Right lobe of liver (tissue), 4 donors: Measurements from ENCODE around the gene FAM9A.
A peak's percentile ranks its signal among the peaks of the same experiment; 100 is the strongest.

ENCODE experiments used
- POLR2A ChIP-seq: fragments of 450-650 bp; IDR thresholded peaks from one replicate; pipeline ENCODE4 v1.6.1; 2017; ENCODE audit warnings: antibody characterized with exemption, mild to moderate bottlenecking
- TF ChIP-seq, protein P1 (sequence below), 4 donors: fragments of 200-600 bp in 3 of 4; fragments of 450-650 bp in 1 of 4; IDR thresholded peaks; one replicate each; pipeline versions ENCODE4 v1.5.1 to v1.8.0; 2016 to 2022; ENCODE audit warnings: antibody characterized with exemption in 4 of 4, mild to moderate bottlenecking in 2 of 4
- donor health status: DM: no; HTN: no; CAD: no.
- donor health status: DM: no; HTN: no; CAD: no.
- donor health status: DM: no; HTN: yes; CAD: no.

DNA sequence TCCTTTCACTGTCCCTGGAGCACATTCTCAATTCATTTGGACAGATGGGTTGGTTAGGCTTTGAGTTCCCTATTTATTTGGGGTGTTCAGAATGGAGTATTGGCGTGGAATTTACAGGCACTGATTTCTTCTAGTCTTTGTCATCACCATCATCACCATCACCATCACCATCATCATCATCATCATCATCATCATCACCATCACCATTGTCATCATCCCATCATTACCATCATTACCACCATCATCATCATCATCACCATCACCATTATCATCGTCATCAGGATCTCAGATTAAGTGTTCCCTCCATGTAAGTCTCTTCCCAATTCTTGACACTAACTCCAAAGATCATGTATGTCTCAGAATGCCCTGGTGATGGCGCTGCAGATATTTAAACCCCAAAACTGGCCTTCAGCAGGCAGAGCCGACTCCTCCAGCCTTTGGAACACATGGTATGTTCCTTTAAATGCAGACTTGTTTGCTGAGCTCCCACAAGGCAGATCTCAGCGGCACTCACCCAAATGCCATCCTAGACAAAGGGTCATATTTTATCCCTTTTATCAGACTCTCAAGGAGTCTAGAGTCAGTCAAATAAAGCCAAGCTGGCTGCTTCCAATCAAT, 19.8 kb upstream of the FAM9A start:
- TF ChIP-seq, protein P1, sequence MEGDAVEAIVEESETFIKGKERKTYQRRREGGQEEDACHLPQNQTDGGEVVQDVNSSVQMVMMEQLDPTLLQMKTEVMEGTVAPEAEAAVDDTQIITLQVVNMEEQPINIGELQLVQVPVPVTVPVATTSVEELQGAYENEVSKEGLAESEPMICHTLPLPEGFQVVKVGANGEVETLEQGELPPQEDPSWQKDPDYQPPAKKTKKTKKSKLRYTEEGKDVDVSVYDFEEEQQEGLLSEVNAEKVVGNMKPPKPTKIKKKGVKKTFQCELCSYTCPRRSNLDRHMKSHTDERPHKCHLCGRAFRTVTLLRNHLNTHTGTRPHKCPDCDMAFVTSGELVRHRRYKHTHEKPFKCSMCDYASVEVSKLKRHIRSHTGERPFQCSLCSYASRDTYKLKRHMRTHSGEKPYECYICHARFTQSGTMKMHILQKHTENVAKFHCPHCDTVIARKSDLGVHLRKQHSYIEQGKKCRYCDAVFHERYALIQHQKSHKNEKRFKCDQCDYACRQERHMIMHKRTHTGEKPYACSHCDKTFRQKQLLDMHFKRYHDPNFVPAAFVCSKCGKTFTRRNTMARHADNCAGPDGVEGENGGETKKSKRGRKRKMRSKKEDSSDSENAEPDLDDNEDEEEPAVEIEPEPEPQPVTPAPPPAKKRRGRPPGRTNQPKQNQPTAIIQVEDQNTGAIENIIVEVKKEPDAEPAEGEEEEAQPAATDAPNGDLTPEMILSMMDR (IDR thresholded peaks at IDR 0.05) = peak in 1 of 4 donors; percentile 13
- TF ChIP-seq POLR2A = no peak
